ENCODE results near the gene UNK. TPM values are rescaled to one million over a fixed set of nuclear protein-coding genes. Genes with fewer than 3 reads are reported as not detected.
"Not testable (repeated sequence)": the region's sequence is repeated elsewhere in the genome, so short reads cannot be mapped to it uniquely, and the experiment has no call there.

Gene UNK
- total and polyA plus RNA-seq, 4 donors: 4.0 to 16.4 (median 8.9) TPM

GRCh38 chr17:75810216-75810615 lies 25.6 kb downstream of the UNK start:
- Histone ChIP-seq H3K9ac (ENCODE audit: low read depth in 1 of 2, low read length in 2 of 2) (no peak overlapping the region), H3K4me3 (ENCODE audit: low read depth in 1 of 3, low read length in 3 of 3) (no peak overlapping the region), H3K4me1 (ENCODE audit: control insufficient read depth in 4 of 4, insufficient read depth in 4 of 4, low read length in 3 of 4) (peaks cover 0 to 27% (median 17%) of the 10 kb centered on the region in 4 donors), H3K27ac (ENCODE audit: low read depth in 1 of 2, low read length in 2 of 2) (no peak overlapping the region), H3K27me3 (ENCODE audit: control insufficient read depth in 4 of 4, insufficient read depth in 4 of 4, low read length in 3 of 4) (no peaks in the 10 kb centered on the region), H3K36me3 (ENCODE audit: control insufficient read depth in 4 of 4, insufficient read depth in 3 of 4, low read depth in 1 of 4, low read length in 3 of 4) (peaks cover 10 to 33% (median 14%) of the 10 kb centered on the region in 4 donors), H3K9me3 (ENCODE audit: control insufficient read depth in 4 of 4, low read length in 3 of 4) (no peaks in the 10 kb centered on the region)
- 93% methylated on average over 5 of the region's 5 CpGs for WGBS
- no peak for DNase-seq (ENCODE audit: low spot score)
- TF ChIP-seq SP1 (IDR thresholded peaks at IDR 0.05): no peak
- TF ChIP-seq GABPA (IDR thresholded peaks at IDR 0.05 in 1 of 2, conservative IDR thresholded peaks at IDR 0.05 in 1 of 2): no peak
- TF ChIP-seq HNF4A (conservative IDR thresholded peaks at IDR 0.05): no peak
- TF ChIP-seq EGR1 (IDR thresholded peaks at IDR 0.05; ENCODE audit: low read depth in 2 of 2): no peak
- TF ChIP-seq, protein P1, sequence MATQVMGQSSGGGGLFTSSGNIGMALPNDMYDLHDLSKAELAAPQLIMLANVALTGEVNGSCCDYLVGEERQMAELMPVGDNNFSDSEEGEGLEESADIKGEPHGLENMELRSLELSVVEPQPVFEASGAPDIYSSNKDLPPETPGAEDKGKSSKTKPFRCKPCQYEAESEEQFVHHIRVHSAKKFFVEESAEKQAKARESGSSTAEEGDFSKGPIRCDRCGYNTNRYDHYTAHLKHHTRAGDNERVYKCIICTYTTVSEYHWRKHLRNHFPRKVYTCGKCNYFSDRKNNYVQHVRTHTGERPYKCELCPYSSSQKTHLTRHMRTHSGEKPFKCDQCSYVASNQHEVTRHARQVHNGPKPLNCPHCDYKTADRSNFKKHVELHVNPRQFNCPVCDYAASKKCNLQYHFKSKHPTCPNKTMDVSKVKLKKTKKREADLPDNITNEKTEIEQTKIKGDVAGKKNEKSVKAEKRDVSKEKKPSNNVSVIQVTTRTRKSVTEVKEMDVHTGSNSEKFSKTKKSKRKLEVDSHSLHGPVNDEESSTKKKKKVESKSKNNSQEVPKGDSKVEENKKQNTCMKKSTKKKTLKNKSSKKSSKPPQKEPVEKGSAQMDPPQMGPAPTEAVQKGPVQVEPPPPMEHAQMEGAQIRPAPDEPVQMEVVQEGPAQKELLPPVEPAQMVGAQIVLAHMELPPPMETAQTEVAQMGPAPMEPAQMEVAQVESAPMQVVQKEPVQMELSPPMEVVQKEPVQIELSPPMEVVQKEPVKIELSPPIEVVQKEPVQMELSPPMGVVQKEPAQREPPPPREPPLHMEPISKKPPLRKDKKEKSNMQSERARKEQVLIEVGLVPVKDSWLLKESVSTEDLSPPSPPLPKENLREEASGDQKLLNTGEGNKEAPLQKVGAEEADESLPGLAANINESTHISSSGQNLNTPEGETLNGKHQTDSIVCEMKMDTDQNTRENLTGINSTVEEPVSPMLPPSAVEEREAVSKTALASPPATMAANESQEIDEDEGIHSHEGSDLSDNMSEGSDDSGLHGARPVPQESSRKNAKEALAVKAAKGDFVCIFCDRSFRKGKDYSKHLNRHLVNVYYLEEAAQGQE (IDR thresholded peaks at IDR 0.05): no peak
- TF ChIP-seq, protein P2, sequence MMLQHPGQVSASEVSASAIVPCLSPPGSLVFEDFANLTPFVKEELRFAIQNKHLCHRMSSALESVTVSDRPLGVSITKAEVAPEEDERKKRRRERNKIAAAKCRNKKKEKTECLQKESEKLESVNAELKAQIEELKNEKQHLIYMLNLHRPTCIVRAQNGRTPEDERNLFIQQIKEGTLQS (IDR thresholded peaks at IDR 0.05): no peak
- no peak for TF ChIP-seq FOXA2 (IDR thresholded peaks at IDR 0.05)

GRCh38 chr17:75810756-75811155 lies 26.1 kb downstream of the UNK start:
- Histone ChIP-seq H3K4me1 (ENCODE audit: control insufficient read depth in 4 of 4, insufficient read depth in 4 of 4, low read length in 3 of 4) (peaks cover 0 to 27% (median 17%) of the 10 kb centered on the region in 4 donors), H3K36me3 (ENCODE audit: control insufficient read depth in 4 of 4, insufficient read depth in 3 of 4, low read depth in 1 of 4, low read length in 3 of 4) (peaks cover 10 to 33% (median 14%) of the 10 kb centered on the region in 4 donors)
- not testable (repeated sequence) for H3K4me3 ChIP-seq (ENCODE audit: low read depth in 1 of 3, low read length in 3 of 3); H3K9ac ChIP-seq (ENCODE audit: low read depth in 1 of 2, low read length in 2 of 2); H3K9me3 ChIP-seq (ENCODE audit: control insufficient read depth in 4 of 4, low read length in 3 of 4); H3K27ac ChIP-seq (ENCODE audit: low read depth in 1 of 2, low read length in 2 of 2); H3K27me3 ChIP-seq (ENCODE audit: control insufficient read depth in 4 of 4, insufficient read depth in 4 of 4, low read length in 3 of 4); DNase-seq (ENCODE audit: low spot score)
- 97% methylated on average over 11 of the region's 11 CpGs for WGBS

GRCh38 chr17:75811174-75811573 lies 26.6 kb downstream of the UNK start:
- no peak overlapping the region for H3K27ac ChIP-seq (ENCODE audit: low read depth in 1 of 2, low read length in 2 of 2)

More at GRCh38 chr17:75811174-75811573, 26.6 kb downstream of the UNK start:
- H3K9ac ChIP-seq (ENCODE audit: low read depth in 1 of 2, low read length in 2 of 2): no peak overlapping the region
- H3K27me3 ChIP-seq (ENCODE audit: control insufficient read depth in 4 of 4, insufficient read depth in 4 of 4, low read length in 3 of 4): no peaks in the 10 kb centered on the region
- WGBS: 97% methylated on average over 7 of the region's 7 CpGs
- peaks cover 10 to 34% (median 14%) of the 10 kb centered on the region in 4 donors for H3K36me3 ChIP-seq (ENCODE audit: control insufficient read depth in 4 of 4, insufficient read depth in 3 of 4, low read depth in 1 of 4, low read length in 3 of 4)
- no peaks in the 10 kb centered on the region for H3K9me3 ChIP-seq (ENCODE audit: control insufficient read depth in 4 of 4, low read length in 3 of 4)
- DNase-seq (ENCODE audit: low spot score): no peak
- H3K4me3 ChIP-seq (ENCODE audit: low read depth in 1 of 3, low read length in 3 of 3): no peak overlapping the region
- TF ChIP-seq FOXA1 (IDR thresholded peaks at IDR 0.05): no peak
- peaks cover 0 to 27% (median 17%) of the 10 kb centered on the region in 4 donors for H3K4me1 ChIP-seq (ENCODE audit: control insufficient read depth in 4 of 4, insufficient read depth in 4 of 4, low read length in 3 of 4)
